HG03097 (cell line): ENCODE measurements around the gene THSD4.

Source experiments
- ATAC-seq: cut with Tn5 transposase; IDR thresholded peaks from one replicate; pipeline ENCODE4 v1.9.1; 2021; ENCODE audit not compliant: unreplicated experiment, low FRiP score

THSD4 gene

GRCh38 chr15:71458089-71458660 lies 342.9 kb downstream of the THSD4 start:
- no peak for ATAC-seq

GRCh38 chr15:71461748-71462147 lies 346.5 kb downstream of the THSD4 start:
- ATAC-seq = no peak

- ATAC-seq = no peak
Observed at GRCh38 chr15:71462638-71463037, 347.4 kb downstream of the THSD4 start.

- ATAC-seq = no peak
Observed at GRCh38 chr15:71463156-71463665, 347.9 kb downstream of the THSD4 start.

- no peak for ATAC-seq
Observed at GRCh38 chr15:71465131-71465955, 350.1 kb downstream of the THSD4 start.

- no peak for ATAC-seq
Observed at GRCh38 chr15:71468715-71469114, 353.4 kb downstream of the THSD4 start.

GRCh38 chr15:71469413-71469812 lies 354.1 kb downstream of the THSD4 start:
- no peak for ATAC-seq

- ATAC-seq = no peak
Observed at GRCh38 chr15:71471347-71471746, 356.1 kb downstream of the THSD4 start.

GRCh38 chr15:71472566-71472965 lies 357.3 kb downstream of the THSD4 start:
- no peak for ATAC-seq

GRCh38 chr15:71473751-71474150 lies 358.5 kb downstream of the THSD4 start:
- ATAC-seq = no peak

- ATAC-seq = no peak
Observed at GRCh38 chr15:71476823-71477222, 361.6 kb downstream of the THSD4 start.

- no peak for ATAC-seq
Observed at GRCh38 chr15:71480556-71480955, 365.3 kb downstream of the THSD4 start.

GRCh38 chr15:71484080-71484479 lies 368.8 kb downstream of the THSD4 start:
- no peak for ATAC-seq

GRCh38 chr15:71485094-71485693 lies 369.9 kb downstream of the THSD4 start:
- ATAC-seq = no peak

GRCh38 chr15:71489570-71489969 lies 374.3 kb downstream of the THSD4 start:
- ATAC-seq = no peak

- ATAC-seq = no peak
Observed at GRCh38 chr15:71493526-71493925, 378.3 kb downstream of the THSD4 start.

GRCh38 chr15:71494563-71495397 lies 379.5 kb downstream of the THSD4 start:
- no peak for ATAC-seq

GRCh38 chr15:71495398-71495780 lies 380.1 kb downstream of the THSD4 start:
- no peak for ATAC-seq

GRCh38 chr15:71496336-71496955 lies 381.2 kb downstream of the THSD4 start:
- ATAC-seq = no peak

- no peak for ATAC-seq
Observed at GRCh38 chr15:71501344-71502076, 386.2 kb downstream of the THSD4 start.
